Lower leg skin (tissue), 3 donors: ENCODE measurements around the gene GPRASP3.

ENCODE experiments used
- POLR2A ChIP-seq, 2 donors: fragments of 450-650 bp; IDR thresholded peaks; one replicate each; pipeline ENCODE4 v1.6.1; 2016 to 2017; ENCODE audit warnings: antibody characterized with exemption in 2 of 2, mild to moderate bottlenecking in 1 of 2, moderate library complexity in 1 of 2
- TF ChIP-seq, protein P1 (sequence below), 3 donors: fragments of 450-650 bp; IDR thresholded peaks; one replicate each; pipeline ENCODE4 v1.5.1; 2016; ENCODE audit warnings: antibody characterized with exemption in 3 of 3, mild to moderate bottlenecking in 3 of 3, moderate library complexity in 2 of 3

GRCh38 chrX:102765809-102766208 is 45.3 kb downstream of the GPRASP3 start:
- no peak for TF ChIP-seq POLR2A (IDR thresholded peaks at IDR 0.05)
- TF ChIP-seq, protein P1, sequence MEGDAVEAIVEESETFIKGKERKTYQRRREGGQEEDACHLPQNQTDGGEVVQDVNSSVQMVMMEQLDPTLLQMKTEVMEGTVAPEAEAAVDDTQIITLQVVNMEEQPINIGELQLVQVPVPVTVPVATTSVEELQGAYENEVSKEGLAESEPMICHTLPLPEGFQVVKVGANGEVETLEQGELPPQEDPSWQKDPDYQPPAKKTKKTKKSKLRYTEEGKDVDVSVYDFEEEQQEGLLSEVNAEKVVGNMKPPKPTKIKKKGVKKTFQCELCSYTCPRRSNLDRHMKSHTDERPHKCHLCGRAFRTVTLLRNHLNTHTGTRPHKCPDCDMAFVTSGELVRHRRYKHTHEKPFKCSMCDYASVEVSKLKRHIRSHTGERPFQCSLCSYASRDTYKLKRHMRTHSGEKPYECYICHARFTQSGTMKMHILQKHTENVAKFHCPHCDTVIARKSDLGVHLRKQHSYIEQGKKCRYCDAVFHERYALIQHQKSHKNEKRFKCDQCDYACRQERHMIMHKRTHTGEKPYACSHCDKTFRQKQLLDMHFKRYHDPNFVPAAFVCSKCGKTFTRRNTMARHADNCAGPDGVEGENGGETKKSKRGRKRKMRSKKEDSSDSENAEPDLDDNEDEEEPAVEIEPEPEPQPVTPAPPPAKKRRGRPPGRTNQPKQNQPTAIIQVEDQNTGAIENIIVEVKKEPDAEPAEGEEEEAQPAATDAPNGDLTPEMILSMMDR (IDR thresholded peaks at IDR 0.05), result no peak
